ENCODE data around the gene GDF2. TPM values are rescaled to one million over a fixed set of nuclear protein-coding genes. Genes with fewer than 3 reads are reported as not detected.

Gene GDF2
- total RNA-seq, 2 donors from 2014 or later = not detected

- DNase-seq (ENCODE audit: low spot score) = peak; percentile 22
- intact Hi-C loops (cut with DNase I) = no loop called here
Measured at GRCh38 chr10:47344996-47345870, 23.0 kb downstream of the GDF2 start.

- intact Hi-C loops (cut with DNase I) = no loop called here
Measured at GRCh38 chr10:47346581-47347302, 24.5 kb downstream of the GDF2 start.

GRCh38 chr10:47347303-47347675 is 25.0 kb downstream of the GDF2 start:
- intact Hi-C loops (cut with DNase I) = no loop called here
- no peak for DNase-seq (ENCODE audit: low spot score)

More at GRCh38 chr10:47346581-47347302, 24.5 kb downstream of the GDF2 start:
- DNase-seq (ENCODE audit: low spot score) = peak; percentile 51

DNA sequence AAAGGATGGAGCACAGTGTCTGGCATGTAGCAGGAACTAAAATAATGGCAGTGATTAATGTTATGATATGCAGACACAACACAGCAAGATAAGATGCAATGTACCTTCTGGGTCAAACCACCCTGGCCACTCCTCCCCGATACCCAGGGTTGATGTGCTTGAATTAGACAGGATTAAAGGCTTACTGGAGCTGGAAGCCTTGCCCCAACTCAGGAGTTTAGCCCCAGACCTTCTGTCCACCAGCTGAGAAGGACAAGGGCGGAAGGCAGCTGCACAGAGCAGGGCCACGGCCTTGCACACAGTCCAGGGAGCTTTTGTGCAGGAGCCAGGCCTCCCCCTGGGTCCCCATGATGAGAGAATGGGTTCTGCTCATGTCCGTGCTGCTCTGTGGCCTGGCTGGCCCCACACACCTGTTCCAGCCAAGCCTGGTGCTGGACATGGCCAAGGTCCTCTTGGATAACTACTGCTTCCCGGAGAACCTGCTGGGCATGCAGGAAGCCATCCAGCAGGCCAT is 25.9 kb downstream of the GDF2 start, which contains the start of gene RBP3:
Gene RBP3 (plus strand): TSS at position 226 of the 514 bp plus-strand sequence. CDS start 122 bp downstream, at position 348.
- peak; percentile 64 for DNase-seq (ENCODE audit: low spot score)
- intact Hi-C loops (cut with DNase I) = no loop called here

DNA sequence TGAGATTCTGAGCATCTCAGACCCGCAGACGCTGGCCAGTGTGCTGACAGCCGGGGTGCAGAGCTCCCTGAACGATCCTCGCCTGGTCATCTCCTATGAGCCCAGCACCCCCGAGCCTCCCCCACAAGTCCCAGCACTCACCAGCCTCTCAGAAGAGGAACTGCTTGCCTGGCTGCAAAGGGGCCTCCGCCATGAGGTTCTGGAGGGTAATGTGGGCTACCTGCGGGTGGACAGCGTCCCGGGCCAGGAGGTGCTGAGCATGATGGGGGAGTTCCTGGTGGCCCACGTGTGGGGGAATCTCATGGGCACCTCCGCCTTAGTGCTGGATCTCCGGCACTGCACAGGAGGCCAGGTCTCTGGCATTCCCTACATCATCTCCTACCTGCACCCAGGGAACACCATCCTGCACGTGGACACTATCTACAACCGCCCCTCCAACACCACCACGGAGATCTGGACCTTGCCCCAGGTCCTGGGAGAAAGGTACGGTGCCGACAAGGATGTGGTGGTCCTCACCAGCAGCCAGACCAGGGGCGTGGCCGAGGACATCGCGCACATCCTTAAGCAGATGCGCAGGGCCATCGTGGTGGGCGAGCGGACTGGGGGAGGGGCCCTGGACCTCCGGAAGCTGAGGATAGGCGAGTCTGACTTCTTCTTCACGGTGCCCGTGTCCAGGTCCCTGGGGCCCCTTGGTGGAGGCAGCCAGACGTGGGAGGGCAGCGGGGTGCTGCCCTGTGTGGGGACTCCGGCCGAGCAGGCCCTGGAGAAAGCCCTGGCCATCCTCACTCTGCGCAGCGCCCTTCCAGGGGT is 26.6 kb downstream of the GDF2 start:
- intact Hi-C loops (cut with DNase I) = no loop called here
- peak; percentile 80 for DNase-seq (ENCODE audit: low spot score)

- intact Hi-C loops (cut with DNase I) = no loop called here
- DNase-seq (ENCODE audit: low spot score) = peak; percentile 59
Measured at GRCh38 chr10:47349516-47349915, 27.3 kb downstream of the GDF2 start.

- DNase-seq (ENCODE audit: low spot score) = peak; percentile 77
- intact Hi-C loops (cut with DNase I) = no loop called here
Measured at GRCh38 chr10:47349941-47350371, 27.7 kb downstream of the GDF2 start.

- intact Hi-C loops (cut with DNase I) = no loop called here
- DNase-seq (ENCODE audit: low spot score) = peak; percentile 77
Measured at GRCh38 chr10:47350671-47351640, 28.7 kb downstream of the GDF2 start.

DNA sequence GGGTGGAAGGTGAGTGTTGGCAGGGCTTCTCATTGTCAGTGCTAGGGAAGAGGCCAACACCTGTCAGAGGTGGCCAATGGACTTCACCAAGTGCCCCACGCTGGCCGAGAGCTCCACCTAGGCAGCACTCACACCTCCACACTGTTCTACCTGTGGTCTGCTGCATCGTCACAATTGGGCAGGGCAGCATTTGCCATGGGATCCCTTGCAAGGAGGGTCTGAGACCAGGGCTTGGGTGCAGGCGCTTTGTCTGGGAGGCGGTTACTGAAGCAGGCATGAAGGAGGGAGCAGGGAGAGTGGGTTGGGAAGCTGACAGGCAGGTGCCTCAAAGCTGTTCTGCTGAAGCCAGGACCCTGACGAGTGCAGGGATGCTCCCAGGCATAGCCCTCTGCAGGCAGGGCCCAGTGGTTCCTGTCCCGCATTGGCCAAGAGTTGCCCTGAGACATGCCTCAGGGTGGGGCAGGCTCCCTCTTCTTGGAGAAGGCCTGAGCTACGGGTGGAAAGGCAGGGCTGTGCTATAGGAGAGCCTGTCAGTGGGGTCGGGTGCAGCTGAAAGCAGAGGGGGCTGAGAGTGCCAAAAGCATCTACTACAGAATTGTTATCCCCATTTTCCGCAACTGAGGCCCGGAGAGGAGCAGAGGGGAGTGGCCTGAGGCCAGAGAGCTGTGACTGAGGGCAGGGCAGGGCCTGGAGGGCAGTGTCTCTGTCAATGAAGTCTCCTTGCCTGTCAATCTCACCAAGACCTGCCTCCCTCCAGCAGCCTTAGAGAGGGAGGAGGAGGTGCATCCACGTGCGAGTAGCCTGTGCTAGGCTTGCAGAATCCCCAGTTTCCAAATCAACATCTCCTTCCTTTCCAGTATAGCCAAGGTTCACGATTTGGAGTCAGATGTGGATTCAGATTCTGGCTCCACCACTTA is 29.9 kb downstream of the GDF2 start:
- peak; percentile 67 for DNase-seq (ENCODE audit: low spot score)

GRCh38 chr10:47353351-47353750 is 31.1 kb downstream of the GDF2 start:
- peak; percentile 47 for DNase-seq (ENCODE audit: low spot score)
- intact Hi-C loops (cut with DNase I) = no loop called here

More for the DNA sequence above, 29.9 kb downstream of the GDF2 start:
- intact Hi-C loops (cut with DNase I) = no loop called here

DNA sequence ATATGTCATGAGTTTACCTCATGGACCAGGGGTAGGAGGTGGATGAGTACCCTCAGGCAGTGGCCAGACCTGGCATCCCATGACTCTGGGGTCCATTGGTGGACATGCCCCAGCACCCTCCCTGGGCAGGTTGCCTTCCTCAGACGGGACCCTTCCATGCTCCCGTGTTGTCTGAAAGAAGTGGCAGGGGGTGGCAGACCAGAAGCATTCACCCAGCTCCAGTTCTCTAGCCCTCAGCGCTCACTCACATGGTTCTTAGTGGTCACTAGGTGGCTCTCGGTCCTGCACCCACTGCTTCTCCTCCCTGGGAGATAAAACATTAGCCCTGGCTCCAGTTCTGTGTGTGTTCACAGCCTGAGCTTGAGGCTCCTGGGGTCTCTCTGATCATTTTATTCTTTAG is 31.9 kb downstream of the GDF2 start:
- intact Hi-C loops (cut with DNase I) = no loop called here
- DNase-seq (ENCODE audit: low spot score) = peak; percentile 31

GRCh38 chr10:47354900-47355299 is 32.6 kb downstream of the GDF2 start:
- DNase-seq (ENCODE audit: low spot score) = no peak
- intact Hi-C loops (cut with DNase I) = no loop called here

GRCh38 chr10:47356708-47357107 is 34.5 kb downstream of the GDF2 start:
- no peak for DNase-seq (ENCODE audit: low spot score)
- intact Hi-C loops (cut with DNase I) = no loop called here

GRCh38 chr10:47357131-47357582 is 34.9 kb downstream of the GDF2 start:
- intact Hi-C loops (cut with DNase I) = no loop called here
- peak; percentile 72 for DNase-seq (ENCODE audit: low spot score)

DNA sequence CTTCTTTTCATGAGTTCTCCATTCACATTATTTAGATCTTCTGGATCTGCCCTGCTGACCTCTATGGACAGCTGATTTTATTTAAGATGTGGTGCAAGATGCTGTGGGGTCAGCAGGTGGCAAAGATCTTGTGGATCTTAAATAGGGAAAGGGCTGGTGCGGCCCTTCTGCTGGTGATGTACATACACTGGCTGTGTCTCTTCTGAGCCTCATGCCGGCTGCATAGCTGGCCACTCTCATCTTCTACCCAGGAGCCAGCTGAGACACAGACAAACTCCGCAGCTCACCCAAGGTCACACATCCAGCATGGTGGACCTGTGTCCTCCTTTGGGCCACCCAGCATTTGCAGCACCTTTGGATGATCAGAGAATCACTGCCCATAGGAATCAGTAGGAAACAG is 35.7 kb downstream of the GDF2 start:
- intact Hi-C loops (cut with DNase I) = no loop called here
- peak; percentile 66 for DNase-seq (ENCODE audit: low spot score)

DNA sequence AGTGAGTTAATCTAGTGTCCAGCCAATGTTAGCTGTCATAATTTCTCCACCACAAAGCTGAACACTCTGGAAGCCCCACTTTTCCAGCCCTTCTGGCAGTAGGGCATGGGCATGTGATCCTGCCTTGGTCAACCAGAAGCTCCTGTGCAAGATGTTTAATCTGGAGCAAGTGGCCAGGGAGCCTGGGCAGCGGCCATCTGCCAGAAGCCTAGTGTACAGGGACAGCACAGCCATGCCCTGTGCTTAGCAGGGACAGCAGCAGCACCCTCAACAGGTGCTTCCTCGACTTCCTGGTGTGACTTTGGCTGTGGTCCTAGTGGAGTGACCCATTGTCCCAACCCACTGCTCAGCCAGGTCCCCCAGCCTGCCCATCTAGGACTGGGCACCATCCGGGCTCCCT is 36.2 kb downstream of the GDF2 start:
- intact Hi-C loops (cut with DNase I) = no loop called here
- DNase-seq (ENCODE audit: low spot score) = peak; percentile 30

DNA sequence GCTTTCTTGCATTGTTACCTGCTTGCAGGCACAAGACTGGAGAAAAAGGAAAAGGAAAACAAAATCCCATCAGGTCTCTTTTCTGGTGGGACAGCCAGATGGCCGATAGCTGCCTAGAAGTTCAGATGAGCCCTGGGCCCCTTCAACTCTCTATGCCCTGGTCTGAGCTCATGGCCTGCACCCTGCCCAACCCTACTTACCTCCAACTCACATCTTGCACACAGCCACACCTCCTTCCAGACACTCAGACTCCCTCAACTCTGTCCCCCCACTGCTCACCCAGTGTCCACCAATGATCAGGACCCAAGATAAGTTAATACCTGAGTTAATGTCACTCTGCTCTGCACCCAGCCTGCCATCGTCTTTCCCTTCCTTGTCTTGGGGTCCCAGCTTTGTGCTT is 36.8 kb downstream of the GDF2 start:
- intact Hi-C loops (cut with DNase I) = no loop called here
- DNase-seq (ENCODE audit: low spot score) = no peak

Measured in posterior vena cava (tissue), 2 donors.